ENCODE data around the gene LIPT1.
"Not testable (repeated sequence)": the region's sequence is repeated elsewhere in the genome, so short reads cannot be mapped to it uniquely, and the experiment has no call there.

LIPT1 gene

DNA sequence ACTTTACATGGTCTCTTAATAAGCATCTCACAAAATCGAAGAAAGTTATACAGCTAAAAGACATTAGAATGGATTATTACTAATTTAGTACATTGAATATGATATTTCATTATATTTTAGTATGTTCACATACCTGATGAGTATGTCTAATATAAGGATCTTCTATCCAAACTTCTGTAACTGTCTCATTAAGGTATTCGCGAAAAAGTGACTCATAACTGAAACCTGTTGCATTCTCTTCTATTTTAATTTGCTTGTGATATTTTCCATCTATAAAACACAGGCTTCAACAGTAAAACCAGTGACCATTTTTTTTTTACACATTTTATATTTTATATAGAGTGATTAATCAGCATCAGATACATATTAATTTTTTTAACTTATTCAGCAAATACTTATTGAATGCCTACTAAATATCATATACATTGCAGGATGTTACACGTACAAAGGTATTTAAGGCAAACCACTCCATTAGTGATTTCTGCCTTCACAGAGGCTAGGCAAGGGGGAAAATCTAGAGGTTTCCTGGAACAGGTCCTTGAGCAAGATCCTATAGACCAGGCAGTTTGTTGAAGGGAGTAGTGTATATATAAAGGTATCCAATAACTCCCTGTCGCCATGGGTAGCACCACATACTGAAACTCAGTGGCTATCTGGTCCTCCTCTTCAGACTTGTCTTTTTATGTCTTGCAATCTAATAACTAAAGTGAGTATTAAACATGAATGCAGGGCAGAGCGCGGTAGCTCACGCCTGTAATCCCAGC is 16.8 kb downstream of the LIPT1 start:
- FAIRE-seq = no peak
- no peak for DNase-seq (ENCODE audit: insufficient read length, low spot score)

DNA sequence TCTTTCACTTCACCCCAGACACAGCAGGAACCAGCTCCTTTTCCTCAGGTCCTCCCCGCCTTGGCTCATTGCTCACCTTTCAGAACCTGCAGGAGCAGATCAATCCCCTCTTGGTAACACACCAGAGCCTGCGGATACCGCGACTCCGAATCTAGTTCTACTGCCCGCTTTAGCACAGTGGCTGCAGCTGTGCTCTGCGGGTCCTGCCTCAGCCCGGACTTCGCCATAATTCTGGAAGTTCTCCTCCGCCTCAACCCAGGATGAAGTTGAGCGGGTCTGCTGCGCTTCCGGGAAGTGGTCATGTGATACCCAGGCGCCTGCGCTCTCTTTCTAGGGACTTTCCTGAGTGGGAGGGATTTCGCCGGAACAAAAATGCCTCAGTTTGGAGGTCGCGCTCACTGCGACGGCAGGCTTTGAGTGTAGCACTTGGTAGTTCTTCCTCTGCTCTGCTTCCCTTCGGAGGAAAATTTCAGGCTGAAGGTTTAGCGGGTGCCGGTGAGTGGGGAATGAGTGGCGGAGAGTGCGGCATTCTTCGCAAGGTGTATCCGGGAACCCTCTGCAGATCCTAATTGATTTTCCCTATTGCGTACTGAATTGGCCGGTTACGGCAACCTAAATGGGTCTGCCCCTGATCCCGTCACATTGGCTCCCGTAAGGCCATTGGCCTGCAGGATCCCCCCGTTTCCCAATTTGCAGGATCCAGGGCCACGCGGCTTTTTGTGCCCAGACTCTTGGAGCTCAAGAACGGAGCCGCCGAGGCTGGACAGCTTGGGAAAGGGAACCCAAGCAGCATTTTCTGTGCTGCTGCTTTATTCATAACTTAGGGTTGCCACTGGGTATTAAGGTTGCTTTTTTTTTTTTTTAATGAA is 26.2 kb downstream of the LIPT1 start, which contains the start of the genes MITD1 and MRPL30:
TSS of gene MITD1 (minus strand) at position 304 of the 869 bp plus-strand sequence. CDS start at position 227, 77 bp downstream.
TSS of gene MRPL30 (plus strand) at position 430 of the 869 bp plus-strand sequence. CDS start 5,020 bp downstream, outside the sequence.
- peak; percentile 82 for FAIRE-seq
- DNase-seq (ENCODE audit: insufficient read length, low spot score) = peak; percentile 97

DNA sequence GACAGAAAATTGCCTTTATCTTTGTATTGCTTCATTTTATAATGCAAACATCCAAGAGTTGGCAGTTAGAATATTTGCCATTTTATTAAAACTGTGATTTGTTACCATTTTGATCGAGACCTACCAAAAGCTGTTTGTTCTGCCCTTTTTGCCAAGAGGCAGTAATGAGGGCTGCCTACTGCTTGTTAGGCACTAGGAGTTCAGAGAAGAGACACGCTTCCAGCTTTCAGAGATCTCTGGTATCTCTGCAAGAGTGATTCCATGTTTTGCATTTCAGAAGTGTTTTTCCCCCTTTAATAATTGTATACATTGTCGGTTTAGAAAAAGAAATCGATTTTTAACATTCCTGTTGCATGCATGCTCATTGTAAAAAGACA is 26.8 kb downstream of the LIPT1 start:
- no peak for DNase-seq (ENCODE audit: insufficient read length, low spot score)
- FAIRE-seq = no peak

DNA sequence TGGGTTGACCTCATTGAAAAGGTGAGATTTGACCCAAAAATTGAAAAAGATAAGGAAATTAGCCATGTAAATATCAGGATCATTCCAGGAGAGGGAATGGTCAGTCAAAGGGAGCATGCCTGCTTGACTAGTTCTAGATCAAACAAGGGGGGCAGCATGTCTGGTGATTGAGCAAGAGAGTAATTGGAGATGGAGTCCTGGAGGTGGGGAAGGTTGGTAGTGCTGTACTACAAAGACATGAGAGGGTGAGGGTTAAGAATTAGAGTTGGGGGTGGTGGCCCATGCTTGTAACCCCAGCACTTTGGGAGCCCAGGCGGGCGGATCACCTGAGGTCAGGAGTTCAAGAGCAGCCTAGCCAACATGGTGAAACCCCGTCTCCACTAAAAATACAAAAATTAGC is 28.3 kb downstream of the LIPT1 start:
- no peak for DNase-seq (ENCODE audit: insufficient read length, low spot score)
- no peak for FAIRE-seq

DNA sequence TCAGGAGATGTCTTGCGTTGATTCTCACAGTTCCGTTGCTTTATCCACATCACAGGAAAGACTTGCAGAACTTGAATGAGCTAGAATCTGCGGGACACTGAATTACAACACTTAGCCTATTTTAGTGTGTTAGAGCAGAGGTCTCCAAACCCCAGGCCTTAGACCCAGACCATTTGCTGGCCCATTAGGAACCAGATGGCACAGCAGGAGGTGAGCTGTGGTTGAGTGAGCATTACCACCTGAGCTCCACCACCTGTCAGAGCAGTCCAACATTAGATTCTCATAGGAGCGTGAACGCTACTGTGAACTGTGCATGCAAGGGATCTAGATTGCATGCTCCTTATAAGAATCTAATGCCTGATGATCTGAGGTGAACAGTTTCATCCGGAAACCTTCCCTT is 30.0 kb downstream of the LIPT1 start:
- no peak for FAIRE-seq
- no peak for DNase-seq (ENCODE audit: insufficient read length, low spot score)

DNA sequence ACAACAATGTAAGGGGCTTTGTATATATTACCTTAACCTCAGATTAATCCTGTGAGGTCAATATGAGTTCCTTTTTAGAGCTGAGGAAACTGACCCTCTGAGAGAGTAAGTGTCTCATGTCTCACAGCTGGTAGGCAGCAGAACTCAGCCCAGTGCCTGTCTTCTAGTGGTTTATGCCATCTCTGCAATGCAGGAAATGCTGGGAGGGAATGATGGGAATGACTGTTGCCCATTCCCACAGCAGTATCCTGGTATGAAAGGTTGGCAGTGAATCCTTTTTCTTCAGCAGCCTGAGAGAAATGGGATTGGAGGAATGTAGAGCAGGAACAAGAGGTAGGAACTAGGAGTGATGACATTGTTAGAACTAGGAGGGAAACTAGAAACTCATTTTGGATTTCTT is 32.2 kb downstream of the LIPT1 start:
- FAIRE-seq = no peak
- no peak for DNase-seq (ENCODE audit: insufficient read length, low spot score)

DNA sequence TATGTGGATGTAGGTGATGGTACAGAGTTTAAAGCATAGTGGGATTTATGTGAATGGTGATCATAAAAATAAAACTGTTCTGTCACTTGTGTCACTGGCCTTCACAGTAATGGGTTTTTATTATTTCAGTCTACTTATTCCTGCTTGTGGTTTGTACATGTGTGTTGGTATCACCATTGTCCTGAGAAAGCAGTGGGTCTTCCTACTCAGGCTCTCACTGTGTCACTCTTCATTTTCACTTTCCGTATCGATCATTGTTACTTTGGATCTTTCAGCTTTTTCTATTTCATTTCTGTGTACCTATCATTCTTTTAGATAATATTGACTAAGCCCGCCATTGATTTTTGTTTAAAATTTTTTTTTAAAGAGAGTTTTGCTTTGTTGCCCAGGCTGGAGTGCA is 33.6 kb downstream of the LIPT1 start:
- FAIRE-seq (no peak), DNase-seq (ENCODE audit: insufficient read length, low spot score) (no peak)

DNA sequence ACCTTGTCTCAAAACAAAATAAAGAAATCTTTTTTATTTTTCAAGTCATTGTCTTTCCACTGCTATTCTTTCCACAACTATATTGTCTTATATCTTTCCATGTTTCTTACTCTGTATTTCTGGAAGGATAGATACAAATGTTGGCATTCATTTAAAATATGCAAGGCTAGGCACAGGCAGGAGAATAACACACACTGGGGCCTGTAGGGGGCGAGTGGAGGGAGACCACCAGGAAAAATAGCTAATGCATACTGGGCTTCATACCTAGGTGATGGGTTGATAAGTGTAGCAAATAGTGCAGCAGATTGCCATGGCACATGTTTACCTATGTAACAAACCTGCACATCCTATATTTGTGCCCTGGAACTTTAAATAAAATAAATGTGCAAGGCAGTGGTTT is 35.8 kb downstream of the LIPT1 start:
- DNase-seq (ENCODE audit: insufficient read length, low spot score) (no peak), FAIRE-seq (no peak)

DNA sequence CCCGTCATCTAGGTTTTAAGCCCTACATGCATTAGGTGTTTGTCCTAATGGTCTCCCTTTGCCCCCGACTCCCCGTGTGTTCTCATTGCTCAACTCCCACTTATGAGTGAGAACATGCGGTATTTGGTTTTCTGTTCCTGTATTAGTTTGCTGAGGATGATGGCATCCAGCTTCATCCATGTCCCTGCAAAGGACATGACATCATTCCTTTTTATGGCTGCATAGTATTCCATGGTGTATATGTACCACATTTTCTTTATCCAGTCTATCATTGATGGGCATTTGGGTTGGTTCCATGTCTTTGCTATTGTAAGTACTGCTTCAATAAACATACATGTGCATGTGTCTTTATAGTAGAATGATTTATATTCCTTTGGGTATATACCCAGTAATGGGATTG is 37.6 kb downstream of the LIPT1 start:
- not testable (repeated sequence) for DNase-seq (ENCODE audit: insufficient read length, low spot score); FAIRE-seq

DNA sequence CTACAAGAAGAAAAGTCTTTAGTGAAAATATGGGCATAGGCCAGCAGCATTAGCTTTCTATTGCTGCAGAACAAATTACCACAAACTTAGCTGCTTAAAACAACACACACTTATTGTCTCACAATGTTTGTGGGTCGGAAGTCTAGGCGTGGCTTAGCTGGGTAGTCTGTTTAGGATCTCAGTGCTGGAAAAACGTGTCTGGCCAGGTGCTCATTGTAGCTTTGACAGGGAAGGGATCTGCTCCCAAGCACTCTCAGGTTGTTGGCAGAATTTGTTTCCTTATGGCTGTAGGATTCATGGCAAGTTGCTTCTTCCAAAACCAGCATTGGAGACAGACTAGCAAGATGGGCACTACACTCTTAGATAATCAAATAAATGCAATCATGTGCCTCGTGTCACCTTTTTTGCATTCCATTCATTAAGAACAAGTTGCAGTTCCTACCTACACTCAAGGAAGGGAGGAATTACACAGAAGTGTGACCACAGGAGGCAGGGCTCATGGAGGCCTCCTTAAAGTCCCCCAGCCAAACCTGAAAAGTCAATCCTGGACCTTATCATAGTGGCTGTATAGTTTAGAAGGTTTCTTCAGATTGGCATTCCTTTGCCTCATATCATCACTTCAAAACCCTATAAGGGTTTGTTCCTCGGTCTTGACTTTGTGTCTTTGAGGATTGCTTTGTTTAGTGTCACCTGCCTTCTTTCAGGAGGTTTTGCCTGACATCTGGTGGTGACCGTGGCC is 43.5 kb downstream of the LIPT1 start:
- FAIRE-seq (no peak), DNase-seq (ENCODE audit: insufficient read length, low spot score) (no peak)

DNA sequence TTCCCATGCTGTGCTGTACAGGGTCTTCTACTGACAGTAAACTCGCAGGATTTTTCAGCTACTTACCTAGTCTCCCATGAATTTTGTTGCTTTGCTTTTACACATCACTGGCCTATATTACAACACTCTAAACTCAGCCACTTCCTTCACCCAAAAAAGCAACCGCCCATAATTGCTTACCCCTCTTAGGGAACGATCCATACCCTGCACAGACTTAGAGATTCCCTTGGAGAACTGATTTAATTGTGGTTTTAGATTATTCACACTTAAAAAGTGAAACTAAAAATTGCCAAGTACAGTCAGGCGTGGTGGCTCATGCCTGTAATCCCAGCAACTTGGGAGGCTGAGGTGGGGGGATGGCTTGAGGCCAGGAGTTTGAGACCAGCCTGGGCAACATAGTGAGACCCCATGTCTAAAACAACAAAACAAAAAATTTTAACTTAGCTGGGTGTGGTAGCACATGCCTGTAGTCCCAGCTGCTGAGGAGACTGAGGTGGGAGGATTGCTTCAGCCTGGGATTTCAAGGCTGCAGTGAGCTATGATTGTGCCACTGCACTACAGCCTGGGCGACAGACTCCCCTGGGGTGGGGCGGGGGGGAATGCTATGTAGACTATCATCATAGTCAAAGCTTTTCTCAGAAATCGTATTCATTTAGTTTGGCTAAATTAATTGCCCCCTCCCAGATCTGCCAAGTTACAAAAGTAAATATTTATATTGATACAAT is 45.5 kb downstream of the LIPT1 start:
- FAIRE-seq (no peak), DNase-seq (ENCODE audit: insufficient read length, low spot score) (no peak)

DNA sequence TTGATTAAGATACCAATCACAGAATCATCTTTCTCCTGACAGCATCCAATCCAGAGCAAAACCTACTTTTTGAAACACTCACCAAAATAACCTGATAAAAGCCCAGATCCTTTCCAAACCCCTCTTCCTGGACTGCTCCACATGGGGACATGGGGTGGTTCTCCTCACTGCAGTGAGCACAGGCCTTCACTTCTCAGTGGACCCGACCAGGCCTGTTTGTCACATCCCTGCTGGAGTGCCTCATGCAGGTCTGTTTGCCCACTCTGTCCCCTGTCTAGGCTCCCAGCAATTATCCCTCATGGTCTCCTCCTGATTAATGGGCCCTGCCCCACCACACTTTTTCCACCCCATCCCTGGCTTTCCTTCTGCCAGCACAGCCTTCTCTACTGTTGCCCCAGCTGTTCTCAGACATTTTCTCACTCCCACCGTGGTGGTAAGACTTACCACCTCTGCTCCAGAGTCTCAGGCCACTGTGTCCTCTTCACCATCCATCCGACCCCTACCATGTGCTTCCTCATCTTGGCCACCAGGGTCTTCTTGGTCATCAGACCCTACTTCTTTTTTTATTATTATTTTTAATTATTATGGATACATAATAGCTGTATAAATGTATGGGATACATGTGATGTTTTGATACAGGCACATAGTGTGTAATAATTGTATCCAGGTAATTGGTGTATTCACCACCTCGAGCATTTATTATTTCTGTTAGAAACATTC is 47.4 kb downstream of the LIPT1 start:
- FAIRE-seq = no peak
- no peak for DNase-seq (ENCODE audit: insufficient read length, low spot score)

DNA sequence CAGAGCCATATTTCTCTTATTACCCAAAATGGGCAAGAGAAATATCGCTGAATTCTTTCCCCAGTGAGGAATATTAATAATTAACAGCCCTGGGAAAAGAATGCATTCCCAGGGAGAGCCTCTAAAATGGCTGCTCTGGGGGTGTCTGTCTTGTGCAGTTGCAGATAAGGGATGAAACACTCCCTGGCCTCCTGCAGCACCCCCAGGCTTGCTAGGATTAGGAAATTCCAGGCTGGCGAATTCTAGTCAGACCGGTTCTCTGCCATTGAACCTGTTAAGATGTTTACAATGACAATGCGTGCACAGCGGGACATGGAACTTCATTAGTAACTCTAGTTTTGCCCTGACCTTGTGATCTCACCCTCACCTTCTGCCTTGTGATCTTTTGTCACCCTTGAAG is 50.7 kb downstream of the LIPT1 start:
- DNase-seq (ENCODE audit: insufficient read length, low spot score) (no peak), FAIRE-seq (no peak)
